GM18907 (cell line): ENCODE data around the gene BAD.
"Not testable (repeated sequence)": the region's sequence is repeated elsewhere in the genome, so short reads cannot be mapped to it uniquely, and the experiment has no call there.

ENCODE experiments used
- ATAC-seq: cut with Tn5 transposase; IDR thresholded peaks from one replicate; pipeline ENCODE4 v1.9.1; 2021; ENCODE audit warnings: mild to moderate bottlenecking, moderate library complexity; ENCODE audit not compliant: unreplicated experiment

The BAD gene

DNA sequence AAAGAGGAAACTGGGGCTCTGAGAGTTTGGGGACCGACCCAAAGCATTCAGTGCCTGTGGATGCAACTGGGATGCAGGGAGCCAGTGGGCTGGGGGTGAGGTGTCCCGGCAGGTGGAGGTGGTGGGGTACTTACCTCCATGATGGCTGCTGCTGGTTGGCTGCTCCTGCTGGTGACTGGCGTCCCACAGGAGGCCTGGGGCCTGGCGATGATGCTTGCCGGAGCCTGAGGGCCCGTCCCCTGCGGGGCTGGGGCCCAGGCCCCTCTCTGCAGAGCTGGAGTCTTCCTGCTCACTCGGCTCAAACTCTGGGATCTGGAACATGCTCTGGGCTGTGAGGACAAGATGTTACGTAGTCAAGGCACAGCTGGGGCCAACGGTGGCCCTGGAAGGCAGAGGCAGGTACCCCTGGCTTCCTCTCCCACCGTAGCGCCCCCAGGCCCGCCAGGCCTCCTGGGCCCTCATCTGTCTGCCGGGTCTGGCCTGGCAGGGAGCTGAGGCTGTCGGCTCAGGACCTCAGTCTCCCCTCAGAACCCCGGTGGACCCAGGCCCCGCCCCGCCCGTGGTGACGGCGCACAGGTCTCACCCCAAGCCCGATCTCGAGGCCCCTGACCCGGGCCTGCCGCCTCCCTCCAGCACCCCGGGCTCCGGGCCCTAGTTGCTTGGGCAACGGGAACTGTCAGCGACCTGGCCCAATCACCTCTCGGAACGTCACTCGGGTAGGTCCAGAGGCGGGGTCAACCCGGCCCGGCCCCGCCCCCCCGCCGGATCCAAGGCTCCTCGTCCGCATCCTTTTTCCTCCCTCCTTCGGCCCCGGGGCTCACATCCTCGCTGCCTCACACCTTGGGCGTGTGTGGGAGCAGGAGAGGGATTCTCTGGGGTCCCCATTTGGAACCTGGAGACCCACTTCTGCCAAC, at the start of gene BAD:
Gene BAD, minus strand, starts transcription at position 618 of the 914 bp plus-strand sequence. Its CDS starts 297 bp downstream, at position 321.
- ATAC-seq: peak; percentile 77

DNA sequence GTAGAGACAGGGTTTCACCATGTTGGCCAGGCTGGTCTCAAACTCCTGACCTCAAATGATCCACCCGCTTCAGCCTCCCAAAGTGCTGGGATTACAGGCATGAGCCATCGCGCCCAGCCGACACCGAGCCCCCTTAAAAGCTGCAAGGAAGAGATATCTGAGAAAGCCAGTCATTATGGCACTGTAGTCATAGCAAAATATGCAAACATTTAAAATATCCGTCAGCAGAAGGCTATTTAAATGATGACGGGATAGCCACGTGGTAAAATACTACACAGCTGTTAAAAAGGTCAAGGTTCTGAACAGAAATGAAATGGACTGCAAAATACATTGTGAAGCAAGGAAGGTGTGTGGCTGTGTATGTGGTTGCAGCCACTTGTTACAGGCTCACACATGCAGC, 49.1 kb upstream of the BAD start:
- ATAC-seq: no peak

DNA sequence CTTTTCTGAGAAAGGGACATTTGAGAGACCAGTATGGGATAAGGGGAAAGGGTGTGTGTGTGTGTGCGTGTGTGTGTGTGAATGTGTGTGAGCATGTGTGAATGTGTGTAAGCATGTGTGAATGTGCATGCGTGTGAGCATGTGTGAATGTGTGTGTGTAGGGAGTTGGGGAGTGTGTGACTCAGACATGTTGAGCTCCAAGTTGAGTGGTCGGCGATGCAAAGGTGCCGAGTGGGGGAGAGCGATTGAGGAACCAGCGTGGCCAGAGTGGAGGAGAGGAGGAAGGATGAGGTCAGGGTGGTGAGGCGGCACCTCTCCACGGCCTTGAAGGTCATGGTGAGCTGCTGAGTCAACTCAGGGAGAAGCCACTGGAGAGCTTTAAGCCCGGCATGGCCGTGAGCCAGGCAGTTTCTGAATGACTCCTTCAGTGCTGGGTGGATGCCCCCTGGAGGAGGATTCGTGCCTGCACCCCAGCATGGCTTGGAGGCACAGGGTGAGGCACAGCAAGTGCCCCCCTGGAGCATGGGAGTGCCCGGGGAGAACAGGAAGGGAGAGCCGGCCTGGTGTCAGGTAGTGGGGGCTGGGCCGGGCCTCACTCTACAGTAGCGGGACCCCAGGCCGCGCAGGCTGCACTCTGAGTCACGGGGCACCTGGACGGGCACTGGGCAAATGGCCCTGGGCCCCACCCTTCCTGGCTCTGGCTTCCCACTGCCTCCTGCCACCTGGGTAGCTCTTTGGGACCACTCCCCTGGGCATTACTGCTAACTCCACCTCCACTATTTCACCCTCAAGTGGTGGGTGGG, 47.3 kb upstream of the BAD start:
- ATAC-seq: peak; percentile 47

DNA sequence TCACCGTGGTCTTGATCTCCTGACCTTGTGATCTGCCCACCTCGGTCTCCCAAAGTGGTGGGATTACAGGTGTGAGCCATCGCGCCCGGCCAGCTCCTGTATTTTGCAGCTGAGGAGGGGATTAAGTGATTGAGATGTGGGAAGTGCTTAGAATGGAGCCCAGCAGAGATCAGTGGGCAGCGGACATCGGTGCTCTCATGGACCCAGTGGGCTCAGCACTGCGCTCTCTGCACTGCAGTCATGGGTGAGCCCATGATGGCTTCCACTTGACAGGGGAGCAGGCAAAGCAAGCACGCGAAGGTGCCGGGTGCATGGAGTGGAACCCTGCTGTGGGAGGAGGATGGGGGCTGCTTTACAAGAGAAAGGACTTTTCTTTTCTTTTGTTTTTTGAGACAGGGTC, 46.4 kb upstream of the BAD start:
- ATAC-seq: no peak

DNA sequence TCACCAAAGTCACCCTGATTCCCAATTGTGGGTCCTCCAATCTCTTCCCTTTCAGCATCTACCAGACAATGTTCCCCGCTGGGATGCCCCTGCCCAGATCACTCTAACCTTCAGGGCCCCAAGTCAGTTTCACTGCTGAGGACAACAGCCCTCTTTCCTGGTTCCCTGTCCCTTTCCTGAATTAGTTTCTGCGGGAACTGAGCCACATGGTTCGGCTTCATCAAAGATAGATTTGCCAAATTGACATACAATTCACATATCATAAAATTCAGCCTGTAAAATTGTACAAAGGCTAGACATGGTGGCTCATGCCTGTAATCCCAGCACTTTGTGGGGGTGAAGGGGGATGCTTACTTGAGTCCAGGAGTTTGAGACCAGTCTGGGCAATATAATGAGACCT, 43.5 kb upstream of the BAD start:
- ATAC-seq: no peak

DNA sequence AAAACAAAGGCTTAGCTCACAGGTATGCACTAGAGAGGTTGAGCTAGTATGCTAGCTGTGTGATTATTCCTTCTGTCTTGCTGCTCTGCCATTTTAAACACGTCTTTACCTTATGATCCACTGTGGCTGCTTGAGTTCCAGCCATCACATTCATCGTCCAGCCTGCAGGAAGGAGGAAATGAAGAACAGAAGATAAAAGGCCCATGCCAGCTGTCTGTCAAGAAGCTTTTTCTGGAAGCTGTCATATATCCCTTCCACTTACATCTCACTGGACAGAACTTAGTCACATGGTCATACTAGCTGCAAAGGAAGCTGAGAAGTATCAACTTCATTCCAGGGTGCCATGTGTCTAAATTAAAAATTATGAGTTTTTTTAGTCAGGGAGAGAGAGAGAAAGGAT, 42.9 kb upstream of the BAD start:
- ATAC-seq: no peak

DNA sequence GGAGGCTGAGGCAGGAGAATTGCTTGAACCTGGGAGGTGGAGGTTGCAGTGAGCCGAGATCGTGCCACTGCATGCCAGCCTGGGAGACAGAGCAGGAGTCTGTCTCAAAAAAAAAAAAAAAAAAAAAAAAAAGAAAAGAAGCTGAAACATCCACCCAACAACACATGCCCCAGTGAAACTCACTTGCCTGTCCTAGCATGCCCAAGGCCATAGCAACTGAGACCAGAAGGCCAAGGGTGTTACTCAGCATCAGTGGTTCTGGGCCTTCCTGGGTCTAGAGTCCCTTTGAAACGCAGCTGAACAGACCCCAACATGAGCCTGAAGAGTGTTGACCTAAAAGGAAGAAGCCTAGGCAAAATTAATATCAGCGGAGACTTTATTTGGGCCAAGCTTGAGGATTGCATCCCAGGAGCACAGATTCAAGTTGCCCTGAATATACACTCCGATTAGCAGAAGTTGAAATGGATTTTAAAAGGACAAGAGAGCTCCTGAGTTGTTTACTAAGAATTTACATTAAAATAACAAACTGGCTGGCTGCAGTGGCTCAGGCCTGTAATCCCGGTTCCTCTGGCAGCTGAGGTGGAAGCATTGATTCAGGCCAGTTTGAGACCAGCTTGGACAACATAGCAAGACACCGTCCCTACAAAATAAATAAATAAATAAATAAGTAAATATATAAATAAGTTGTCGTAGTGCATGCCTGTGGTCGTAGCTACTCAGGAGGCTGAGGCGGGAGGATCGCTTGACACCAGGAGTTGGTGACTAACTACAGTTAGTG, 40.4 kb upstream of the BAD start:
- ATAC-seq: no peak

DNA sequence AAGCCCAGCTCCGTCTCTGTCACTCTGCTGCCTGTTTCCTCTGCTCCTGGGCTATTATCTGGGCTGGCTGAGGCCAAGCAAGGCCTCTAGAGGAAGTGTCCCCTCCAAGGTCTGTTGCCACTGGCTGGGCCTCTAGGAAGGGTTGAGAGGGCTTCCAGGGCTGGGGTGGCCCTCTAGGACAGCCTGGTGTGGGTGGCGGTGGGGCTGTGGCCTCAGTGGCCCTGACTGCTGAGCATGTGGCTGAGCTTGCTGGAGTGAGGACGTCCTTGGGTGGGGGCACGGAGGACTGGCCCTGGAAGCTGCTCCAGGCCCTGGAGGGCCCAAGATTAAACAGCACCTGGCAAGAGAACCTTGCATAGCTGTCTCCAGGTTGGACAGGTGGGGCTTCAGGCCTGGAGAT, 39.5 kb upstream of the BAD start:
- not testable (repeated sequence) for ATAC-seq

DNA sequence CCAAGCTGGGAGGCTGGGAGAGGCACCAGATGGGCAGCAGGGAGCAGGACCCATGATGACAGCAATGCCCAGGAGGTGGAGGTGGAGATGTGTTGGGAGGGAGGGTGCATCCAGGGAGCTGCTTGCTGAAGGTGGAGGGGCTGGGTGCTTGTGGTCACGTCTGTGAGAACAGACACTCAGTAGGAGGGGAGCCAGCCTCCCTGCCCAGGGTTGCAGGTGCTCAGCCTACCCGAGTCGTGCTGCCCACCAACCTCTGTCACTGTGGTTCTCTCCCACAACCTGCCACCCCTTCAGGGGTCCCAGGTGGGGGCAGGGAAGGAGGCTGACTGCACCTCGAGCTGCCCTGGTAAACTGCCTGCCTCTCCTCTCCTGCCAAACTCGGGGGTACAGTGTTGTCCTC, 38.9 kb upstream of the BAD start:
- ATAC-seq: no peak

DNA sequence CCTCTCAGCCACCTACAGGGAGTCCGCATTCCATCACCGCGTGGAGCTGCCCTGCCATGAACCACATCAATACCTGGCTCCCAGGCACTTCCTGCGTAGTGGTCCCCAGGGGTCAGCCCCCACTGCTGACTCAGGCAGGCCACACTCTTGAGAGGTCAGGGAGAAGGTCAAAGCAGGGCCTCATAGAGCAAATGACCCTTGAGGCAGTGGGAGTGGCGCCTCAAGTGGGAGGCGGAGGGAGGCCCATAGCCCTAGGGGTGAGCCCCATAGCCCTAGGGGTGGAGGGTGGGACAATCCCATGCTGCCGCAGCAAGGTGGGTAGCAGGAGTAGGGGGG, 38.4 kb upstream of the BAD start:
- no peak for ATAC-seq

DNA sequence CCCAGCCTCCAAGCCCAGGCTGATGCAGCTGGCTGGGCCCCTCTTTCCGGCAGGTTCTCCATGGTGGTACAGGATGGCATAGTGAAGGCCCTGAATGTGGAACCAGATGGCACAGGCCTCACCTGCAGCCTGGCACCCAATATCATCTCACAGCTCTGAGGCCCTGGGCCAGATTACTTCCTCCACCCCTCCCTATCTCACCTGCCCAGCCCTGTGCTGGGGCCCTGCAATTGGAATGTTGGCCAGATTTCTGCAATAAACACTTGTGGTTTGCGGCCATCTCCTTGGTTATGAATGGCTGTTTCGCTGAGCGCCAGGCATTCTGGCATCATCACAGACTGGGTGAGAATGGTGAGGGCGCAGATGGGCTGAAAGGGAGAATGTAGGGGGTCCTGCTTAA, 37.1 kb upstream of the BAD start:
- ATAC-seq: no peak

DNA sequence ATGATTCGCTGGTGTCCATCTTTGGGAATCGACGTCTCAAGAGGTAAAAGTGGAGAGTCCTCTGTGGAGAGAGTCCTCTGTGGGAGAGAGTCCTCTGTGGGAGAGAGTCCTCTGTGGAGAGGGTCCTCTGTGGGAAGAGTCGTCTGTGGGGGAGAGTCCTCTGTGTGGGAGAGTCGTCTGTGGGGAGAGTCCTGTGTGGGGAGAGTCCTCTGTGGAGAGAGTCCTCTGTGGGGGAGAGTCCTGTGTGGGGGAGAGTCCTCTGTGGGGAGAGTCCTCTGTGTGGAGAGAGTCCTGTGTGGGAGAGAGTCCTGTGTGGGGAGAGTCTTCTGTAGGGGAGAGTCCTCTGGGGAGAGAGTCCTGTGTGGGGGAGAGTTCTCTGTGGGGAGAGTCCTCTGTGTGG, 36.6 kb upstream of the BAD start:
- ATAC-seq: no peak

DNA sequence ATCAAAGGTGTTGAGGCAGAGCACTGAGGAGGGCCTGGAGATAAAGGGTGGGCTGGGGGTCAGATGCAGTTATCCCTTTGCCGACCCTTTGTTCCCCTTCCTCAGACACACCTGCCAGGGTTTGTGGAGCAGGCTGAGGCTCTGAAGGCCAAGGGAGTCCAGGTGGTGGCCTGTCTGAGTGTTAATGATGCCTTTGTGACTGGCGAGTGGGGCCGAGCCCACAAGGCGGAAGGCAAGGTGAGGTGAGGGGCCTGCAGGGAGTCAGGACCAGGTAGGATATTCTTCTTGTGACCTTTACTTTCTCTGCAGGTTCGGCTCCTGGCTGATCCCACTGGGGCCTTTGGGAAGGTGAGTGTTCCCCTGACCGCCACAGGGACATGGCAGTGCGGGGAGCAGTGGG, 36.1 kb upstream of the BAD start:
- ATAC-seq: no peak

DNA sequence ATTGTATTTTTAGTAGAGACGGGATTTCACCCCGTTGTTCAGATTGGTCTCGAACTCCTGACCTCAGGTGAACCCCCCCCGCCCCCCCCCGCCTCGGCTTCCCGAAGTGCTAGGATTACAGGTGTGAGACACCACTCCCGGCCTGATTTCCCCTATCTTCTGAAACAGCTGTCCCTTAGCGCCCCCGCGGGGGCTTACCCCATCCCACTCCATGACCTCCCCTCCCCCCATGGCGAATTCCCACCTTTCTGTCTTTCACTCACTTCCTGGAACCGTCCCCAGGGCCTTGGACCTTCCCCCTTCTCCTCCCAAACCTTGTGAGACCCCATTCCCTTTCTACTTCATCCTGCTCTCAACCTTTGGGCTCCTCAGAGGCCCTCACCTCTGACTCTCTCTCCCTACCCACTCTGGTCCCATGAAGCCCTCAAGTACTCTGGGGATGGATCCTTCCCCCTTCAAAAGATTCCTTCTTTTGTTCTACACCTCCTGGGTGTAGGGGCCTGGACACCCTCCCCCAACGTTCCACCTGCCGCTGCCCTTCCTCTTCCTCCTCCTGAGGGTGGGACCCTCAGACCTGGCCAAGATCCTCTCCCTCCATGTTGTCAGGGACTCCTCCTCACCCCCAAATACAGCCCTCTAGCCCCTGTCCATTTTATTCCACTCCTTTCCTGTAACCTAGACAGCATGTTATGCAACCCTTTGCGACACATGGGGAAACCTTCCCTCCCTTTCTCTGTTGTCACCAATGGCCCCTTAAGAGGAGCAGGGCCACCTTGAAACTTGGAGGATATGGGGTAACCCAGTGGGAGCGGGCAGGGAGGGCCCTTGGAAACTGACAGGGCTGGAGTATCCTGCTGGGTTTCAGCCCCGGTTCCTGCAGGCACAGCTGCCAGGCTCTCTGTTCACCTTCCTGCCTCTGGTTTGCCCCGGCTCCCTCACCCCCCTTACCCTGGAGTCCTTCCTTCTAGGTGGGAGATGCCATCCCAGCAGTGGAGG, 34.6 kb upstream of the BAD start:
- no peak for ATAC-seq

DNA sequence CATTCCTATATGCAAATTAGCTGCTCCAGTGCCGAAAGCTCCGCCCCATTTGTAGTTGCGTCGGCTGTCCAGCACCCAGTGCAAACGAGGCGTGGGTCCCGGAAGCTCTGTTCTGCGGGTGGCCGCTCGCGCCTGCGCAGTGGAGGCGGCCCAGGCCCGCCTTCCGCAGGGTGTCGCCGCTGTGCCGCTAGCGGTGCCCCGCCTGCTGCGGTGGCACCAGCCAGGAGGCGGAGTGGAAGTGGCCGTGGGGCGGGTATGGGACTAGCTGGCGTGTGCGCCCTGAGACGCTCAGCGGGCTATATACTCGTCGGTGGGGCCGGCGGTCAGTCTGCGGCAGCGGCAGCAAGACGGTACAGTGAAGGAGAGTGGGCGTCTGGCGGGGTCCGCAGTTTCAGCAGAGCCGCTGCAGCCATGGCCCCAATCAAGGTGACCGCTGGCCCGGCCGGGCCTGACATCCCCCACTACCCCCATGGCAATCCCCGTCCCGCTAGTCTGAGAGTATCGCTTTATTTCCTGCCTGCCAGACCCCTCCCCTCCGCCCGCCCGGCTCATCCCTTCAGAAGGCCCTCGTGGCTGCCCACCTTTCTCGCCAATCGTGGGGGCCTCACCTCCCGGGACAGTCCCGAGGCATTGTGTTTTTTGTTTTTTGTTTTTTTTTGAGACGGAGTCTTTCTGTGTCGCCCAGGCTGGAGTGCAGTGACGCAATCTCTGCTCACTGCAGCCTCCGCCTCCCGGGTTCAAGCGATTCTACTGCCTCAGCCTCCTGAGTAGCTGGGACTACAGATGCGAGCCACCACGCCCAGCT, 33.7 kb upstream of the BAD start, which contains the start of gene PRDX5:
Gene PRDX5, plus strand, starts transcription at position 161 of the 805 bp plus-strand sequence. Its CDS starts 95 bp downstream, at position 256.
- ATAC-seq: peak; percentile 48

DNA sequence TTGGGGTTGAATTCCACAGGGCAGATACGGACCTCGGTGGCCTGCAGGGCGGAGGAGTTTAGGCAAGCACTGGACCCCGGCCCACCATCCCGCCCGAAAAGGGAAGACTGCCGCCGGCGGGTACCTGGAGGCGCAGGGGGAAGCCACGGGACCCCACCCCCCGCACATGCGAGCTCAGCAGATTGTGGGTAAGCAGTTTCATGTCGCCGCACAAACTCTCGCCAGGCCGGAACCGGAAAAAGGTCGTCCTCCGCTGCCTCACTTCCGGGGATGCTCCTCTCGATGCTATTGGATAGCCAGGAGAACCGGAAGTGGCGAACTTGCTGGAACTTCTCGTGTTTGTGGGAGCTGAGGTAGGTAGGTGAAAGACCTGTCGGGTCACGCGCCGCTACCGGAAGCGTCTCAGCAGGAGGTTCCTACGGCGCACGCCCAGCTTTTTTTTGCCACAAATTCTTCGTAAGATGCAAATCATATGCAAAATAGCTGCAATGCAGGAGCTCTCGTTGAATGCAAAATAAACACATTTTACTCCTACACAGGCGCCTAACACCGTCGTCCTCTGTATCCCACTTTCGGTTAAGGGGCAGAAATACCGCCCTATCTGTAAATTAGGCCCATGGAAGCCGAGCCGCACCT, 33.0 kb upstream of the BAD start, which contains the start of gene TRMT112:
Gene TRMT112, minus strand, starts transcription at position 235 of the 636 bp plus-strand sequence. Its CDS starts 33 bp downstream, at position 202.
- ATAC-seq: peak; percentile 67

DNA sequence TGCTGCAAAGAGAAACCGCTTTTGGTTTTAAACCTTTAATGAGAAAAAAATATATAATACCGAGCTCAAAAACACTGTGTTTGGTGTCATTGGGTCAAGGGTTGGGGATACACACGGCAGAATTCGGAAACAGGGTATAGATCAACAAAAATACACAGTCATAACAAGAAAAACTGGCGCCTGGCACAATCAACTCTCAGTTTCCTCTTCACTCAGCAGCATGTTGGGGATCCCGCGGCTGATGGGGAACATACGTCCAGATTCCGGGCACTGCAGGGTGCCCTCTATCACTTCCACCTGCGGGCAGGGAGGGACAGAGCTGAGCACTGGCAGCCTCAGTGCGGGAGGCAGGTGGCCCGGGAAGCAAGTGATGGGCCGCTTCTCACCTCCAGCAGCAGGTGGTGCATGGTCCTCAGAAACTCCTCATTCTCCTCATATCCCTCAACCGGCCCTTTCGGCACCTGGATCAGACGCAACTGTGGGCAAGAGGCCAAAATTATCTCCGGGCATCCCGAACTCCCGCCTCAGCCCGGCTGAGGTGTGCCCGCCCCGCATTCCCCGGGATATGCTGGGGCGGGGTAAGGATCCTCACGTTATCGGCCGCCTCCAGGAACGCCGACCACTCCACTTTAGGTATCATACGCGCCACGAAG, 32.3 kb upstream of the BAD start:
- ATAC-seq: peak; percentile 27
